PFSK-1 (cell line): ENCODE results near the gene CLK4.

Source experiments
- FOXP2 ChIP-seq: optimal IDR thresholded peaks from 2 replicates; pipeline ENCODE3; 2011; ENCODE audit warnings: borderline replicate concordance, control low read depth, inconsistent platforms; ENCODE audit not compliant: insufficient read depth; ENCODE audit errors: extremely low read length, extremely low read depth
- POLR2AphosphoS5 ChIP-seq: IDR thresholded peaks from 2 replicates; pipeline ENCODE4 v1.6.1; 2012; ENCODE audit warnings: low read depth, mild to moderate bottlenecking, control low read depth, low read length, moderate library complexity
- REST ChIP-seq, 2 experiments: IDR thresholded peaks; 2 replicates each; pipeline versions ENCODE4 v1.6.1 to v1.8.0; 2011 to 2012; ENCODE audit warnings: low read depth in 2 of 2, low read length in 2 of 2, control low read depth in 1 of 2, inconsistent platforms in 1 of 2, mild to moderate bottlenecking in 1 of 2, moderate library complexity in 1 of 2; ENCODE audit not compliant: insufficient read depth in 1 of 2
- SIN3A ChIP-seq: IDR thresholded peaks from 2 replicates; pipeline ENCODE4 v1.6.1; 2012; ENCODE audit warnings: mild to moderate bottlenecking, low read length, moderate library complexity, borderline replicate concordance; ENCODE audit not compliant: insufficient read depth
- TAF1 ChIP-seq: IDR thresholded peaks from 2 replicates; pipeline ENCODE4 v1.6.1; 2012; ENCODE audit warnings: low read length, control low read depth, borderline replicate concordance; ENCODE audit not compliant: insufficient read depth

Gene CLK4

GRCh38 chr5:178627259-178627598 lies 379 bp upstream of the CLK4 start:
- no peak for TF ChIP-seq POLR2AphosphoS5
- no peak for TF ChIP-seq TAF1
- no peak for TF ChIP-seq REST (IDR thresholded peaks at IDR 0.05; ENCODE audit: insufficient read depth in 1 of 2, low read depth in 2 of 2, low read length in 2 of 2)
- no peak for TF ChIP-seq FOXP2
- TF ChIP-seq SIN3A, result no peak

GRCh38 chr5:178625679-178626483 lies 969 bp downstream of the CLK4 start:
- TF ChIP-seq FOXP2 (no peak), POLR2AphosphoS5 (no peak), SIN3A (no peak), REST (IDR thresholded peaks at IDR 0.05; ENCODE audit: insufficient read depth in 1 of 2, low read depth in 2 of 2, low read length in 2 of 2) (no peak)

GRCh38 chr5:178624631-178625546 lies 2.0 kb downstream of the CLK4 start:
- TF ChIP-seq FOXP2 (no peak), SIN3A (no peak), POLR2AphosphoS5 (no peak), REST (IDR thresholded peaks at IDR 0.05; ENCODE audit: insufficient read depth in 1 of 2, low read depth in 2 of 2, low read length in 2 of 2) (no peak), TAF1 (no peak)

GRCh38 chr5:178622679-178623247 lies 4.1 kb downstream of the CLK4 start:
- no peak for TF ChIP-seq TAF1
- no peak for TF ChIP-seq POLR2AphosphoS5
- no peak for TF ChIP-seq REST (IDR thresholded peaks at IDR 0.05; ENCODE audit: insufficient read depth in 1 of 2, low read depth in 2 of 2, low read length in 2 of 2)
- TF ChIP-seq FOXP2, result no peak
- TF ChIP-seq SIN3A, result no peak
